GM21528 (cell line): ENCODE results near the gene TBC1D5.
"Not testable (repeated sequence)": the region's sequence is repeated elsewhere in the genome, so short reads cannot be mapped to it uniquely, and the experiment has no call there.

Experiments used
- ATAC-seq: cut with Tn5 transposase; IDR thresholded peaks from one replicate; pipeline ENCODE4 v1.9.1; 2021; ENCODE audit warnings: mild to moderate bottlenecking, moderate library complexity; ENCODE audit not compliant: unreplicated experiment, low FRiP score

TBC1D5 gene

GRCh38 chr3:17431004-17431403 lies 311.4 kb downstream of the TBC1D5 start:
- ATAC-seq = no peak

GRCh38 chr3:17430582-17430981 lies 311.8 kb downstream of the TBC1D5 start:
- ATAC-seq = no peak

GRCh38 chr3:17423786-17424536 lies 318.5 kb downstream of the TBC1D5 start:
- no peak for ATAC-seq

- ATAC-seq = no peak
Observed at GRCh38 chr3:17422636-17423035, 319.8 kb downstream of the TBC1D5 start.

- ATAC-seq = no peak
Observed at GRCh38 chr3:17420668-17421067, 321.8 kb downstream of the TBC1D5 start.

GRCh38 chr3:17412950-17413530 lies 329.4 kb downstream of the TBC1D5 start:
- peak; percentile 86 for ATAC-seq

GRCh38 chr3:17411157-17411877 lies 331.1 kb downstream of the TBC1D5 start:
- no peak for ATAC-seq

GRCh38 chr3:17407576-17407975 lies 334.9 kb downstream of the TBC1D5 start:
- no peak for ATAC-seq

GRCh38 chr3:17404548-17404947 lies 337.9 kb downstream of the TBC1D5 start:
- ATAC-seq = no peak

GRCh38 chr3:17402442-17402841 lies 340.0 kb downstream of the TBC1D5 start:
- ATAC-seq = no peak

GRCh38 chr3:17401912-17402311 lies 340.5 kb downstream of the TBC1D5 start:
- ATAC-seq = no peak

GRCh38 chr3:17399586-17399985 lies 342.8 kb downstream of the TBC1D5 start:
- peak; percentile 42 for ATAC-seq

GRCh38 chr3:17398959-17399551 lies 343.4 kb downstream of the TBC1D5 start:
- peak; percentile 98 for ATAC-seq

- ATAC-seq = no peak
Observed at GRCh38 chr3:17396036-17396435, 346.4 kb downstream of the TBC1D5 start.

GRCh38 chr3:17394541-17395155 lies 347.8 kb downstream of the TBC1D5 start:
- ATAC-seq = no peak

- not testable (repeated sequence) for ATAC-seq
Observed at GRCh38 chr3:17392516-17392915, 349.9 kb downstream of the TBC1D5 start.

GRCh38 chr3:17390785-17391184 lies 351.6 kb downstream of the TBC1D5 start:
- no peak for ATAC-seq

GRCh38 chr3:17387108-17387507 lies 355.3 kb downstream of the TBC1D5 start:
- ATAC-seq = no peak

- no peak for ATAC-seq
Observed at GRCh38 chr3:17386432-17386831, 356.0 kb downstream of the TBC1D5 start.

- ATAC-seq = no peak
Observed at GRCh38 chr3:17384567-17385296, 357.7 kb downstream of the TBC1D5 start.
